HCT116 (cell line): ENCODE measurements around the gene TRERF1. TPM values are rescaled to one million over a fixed set of nuclear protein-coding genes. Genes with fewer than 3 reads are reported as not detected.
A peak's percentile ranks its signal among the peaks of the same experiment; 100 is the strongest.

ENCODE experiments used
- ATAC-seq: fragments of 200-7000 bp; cut with Tn5 transposase; 2 replicates; pipeline ENCODE4 v1.9.1; 2020; ENCODE audit warnings: mild to moderate bottlenecking, moderate library complexity
- BruUV-seq: library from RNA; stranded (reverse); fragments of 400-500 nt; replicated peaks from 2 replicates; lab custom pipeline; 2021; lab: Mats Ljungman, UMichigan
- CTCF ChIA-PET: fragments of 300-600 bp; sonication (Branson Sonifier 250); formaldehyde crosslinking; loops from one replicate; lab custom pipeline; 2021; ENCODE audit warnings: antibody characterized with exemption; lab: Charles Lee
- POLR2A ChIA-PET: fragments of 300-600, 350-600 bp; sonication (Branson Sonifier 250); formaldehyde crosslinking; loops from one replicate; lab custom pipeline; 2021; ENCODE audit warnings: antibody characterized with exemption; lab: Charles Lee
- RAD21 ChIA-PET, 2 experiments: fragments of 300-600 bp; sonication (Branson Sonifier 250); formaldehyde crosslinking; loops; one replicate each; lab custom pipeline; 2023; ENCODE audit warnings: low total read pairs in 2 of 2; ENCODE audit not compliant: uncharacterized antibody in 2 of 2, unreplicated experiment in 2 of 2, low non-redundant PET in 1 of 2; lab: Charles Lee
- DNase-seq: peaks from one replicate; pipeline ENCODE4 v3.0.0-alpha.2; 2010; ENCODE audit warnings: low read depth, low spot score
- H2AFZ ChIP-seq: fragments of 200-600 bp; shearing (Covaris generic), sonication (generic); 2 replicates; pipeline ENCODE4 v1.6.1; 2017; ENCODE audit warnings: low read depth, mixed run types, mixed read lengths, antibody characterized with exemption, low read length; ENCODE audit not compliant: poor library complexity, severe bottlenecking
- H3K27ac ChIP-seq: 2 replicates; pipeline ENCODE4 v1.5.1; 2012; ENCODE audit warnings: low read depth, low read length
- H3K27me3 ChIP-seq: fragments of 200-600 bp; sonication (generic); 2 replicates; pipeline ENCODE4 v1.6.1; 2016; ENCODE audit warnings: mixed run types, low read length, mixed read lengths; ENCODE audit not compliant: insufficient read depth
- H3K36me3 ChIP-seq, 2 experiments: fragments of 200-500 bp in 1 of 2; fragments of 200-600 bp in 1 of 2; sonication (Bioruptor generic) in 1 of 2; sonication (generic) in 1 of 2; 2 replicates each; pipeline versions ENCODE4 v1.5.1 to v1.6.1; 2014 to 2016; ENCODE audit warnings: low read length in 2 of 2, inconsistent platforms in 1 of 2, mixed read lengths in 1 of 2, mixed run types in 1 of 2; ENCODE audit not compliant: insufficient read depth in 2 of 2, control insufficient read depth in 1 of 2
- H3K4me1 ChIP-seq, 2 experiments: fragments of 200-600 bp in 1 of 2; sonication (generic) in 1 of 2; 2 replicates each; pipeline versions ENCODE4 v1.5.1 to v1.6.1; 2012 to 2017; ENCODE audit warnings: low read length in 2 of 2, inconsistent platforms in 1 of 2, mild to moderate bottlenecking in 1 of 2, mixed read lengths in 1 of 2, mixed run types in 1 of 2, moderate library complexity in 1 of 2; ENCODE audit not compliant: insufficient read depth in 2 of 2, control insufficient read depth in 1 of 2
- H3K4me2 ChIP-seq: fragments of 200-600 bp; sonication (generic); 2 replicates; pipeline ENCODE4 v1.6.1; 2017; ENCODE audit warnings: mixed run types, low read length, mixed read lengths
- H3K4me3 ChIP-seq, 2 experiments: fragments of 200-600 bp in 1 of 2; sonication (generic) in 1 of 2; replicated peaks in 1 of 2; 2 replicates each; pipeline ENCODE4 v1.5.1; 2011 to 2016; ENCODE audit warnings: low read length in 2 of 2, control low read depth in 1 of 2, low read depth in 1 of 2, mild to moderate bottlenecking in 1 of 2, mixed read lengths in 1 of 2, mixed run types in 1 of 2
- H3K79me2 ChIP-seq: fragments of 200-600 bp; sonication (generic); 2 replicates; pipeline ENCODE4 v1.6.1; 2017; ENCODE audit warnings: mild to moderate bottlenecking, mixed run types, low read length, moderate library complexity, mixed read lengths; ENCODE audit not compliant: insufficient read depth
- H3K9ac ChIP-seq: fragments of 200-600 bp; sonication (generic); 2 replicates; pipeline ENCODE4 v1.6.1; 2016; ENCODE audit warnings: low read length, mixed read lengths
- H3K9me2 ChIP-seq: fragments of 200-600 bp; sonication (generic), shearing (Covaris generic); 2 replicates; pipeline ENCODE4 v1.6.1; 2017; ENCODE audit warnings: mixed run types, mild to moderate bottlenecking, moderate library complexity; ENCODE audit not compliant: insufficient read depth
- H3K9me3 ChIP-seq, 2 experiments: fragments of 200-500 bp in 1 of 2; fragments of 200-600 bp in 1 of 2; sonication (Bioruptor generic) in 1 of 2; sonication (generic) in 1 of 2; 2 replicates each; pipeline ENCODE4 v1.6.1; 2014 to 2017; ENCODE audit warnings: low read length in 2 of 2, mixed read lengths in 2 of 2, inconsistent platforms in 1 of 2, low read depth in 1 of 2, mild to moderate bottlenecking in 1 of 2, mixed run types in 1 of 2, moderate library complexity in 1 of 2; ENCODE audit not compliant: control insufficient read depth in 1 of 2, insufficient read depth in 1 of 2
- H4K20me1 ChIP-seq: fragments of 200-600 bp; sonication (generic), shearing (Covaris generic); 2 replicates; pipeline ENCODE4 v1.6.1; 2017; ENCODE audit warnings: mixed run types, mild to moderate bottlenecking, moderate library complexity; ENCODE audit not compliant: insufficient read depth
- FOSL1 ChIP-seq: IDR thresholded peaks from 2 replicates; pipeline ENCODE4 v1.6.1; 2012; ENCODE audit warnings: low read depth
- POLR2A ChIP-seq: IDR thresholded peaks from 2 replicates; pipeline ENCODE4 v1.7.0; 2011; ENCODE audit warnings: borderline replicate concordance; ENCODE audit not compliant: insufficient read depth, insufficient read length; ENCODE audit errors: extremely low read depth
- SRF ChIP-seq: IDR thresholded peaks from 2 replicates; pipeline ENCODE4 v1.6.1; 2012; ENCODE audit warnings: low read depth
- ZFX ChIP-seq: fragments of 450-650 bp; IDR thresholded peaks from 2 replicates; pipeline ENCODE4 v1.6.1; 2017
- intact Hi-C: fragments of 100-400 bp; cut with micrococcal nuclease; formaldehyde crosslinking; loops from 2 replicates; pipeline ENCODE4 v1.10.0; 2022
- total RNA-seq: library from RNA; stranded (reverse); gene quantifications from one replicate; pipeline ENCODE4 v1.2.1, GENCODE V29; 2021; ENCODE audit not compliant: unreplicated experiment
- TF ChIP-seq, protein P1 (sequence below), 3 experiments: fragments of 200-600 bp in 1 of 3; sonication (generic) in 1 of 3; IDR thresholded peaks in 2 of 3; conservative IDR thresholded peaks in 1 of 3; 2 replicates each; pipeline ENCODE4 v1.5.1; 2012 to 2017; ENCODE audit warnings: low read depth in 2 of 3, low read length in 2 of 3, antibody characterized with exemption in 1 of 3, borderline replicate concordance in 1 of 3, control low read depth in 1 of 3, mild to moderate bottlenecking in 1 of 3, mixed read lengths in 1 of 3, mixed run types in 1 of 3, moderate library complexity in 1 of 3; ENCODE audit not compliant: insufficient read depth in 1 of 3
- TF ChIP-seq, protein P2 (sequence below): IDR thresholded peaks from 2 replicates; pipeline ENCODE4 v1.6.1; 2012
- TF ChIP-seq, protein P3 (sequence below): IDR thresholded peaks from 2 replicates; pipeline ENCODE4 v1.6.1; 2011; ENCODE audit warnings: mild to moderate bottlenecking, low read length, moderate library complexity; ENCODE audit not compliant: insufficient replicate concordance; ENCODE audit errors: extremely low read depth
- TF ChIP-seq, protein P4 (sequence below): IDR thresholded peaks from 2 replicates; pipeline ENCODE4 v1.6.1; 2012; ENCODE audit warnings: low read depth

TRERF1 gene
- total RNA-seq, 1 experiment from 2014 or later, result 12.4 TPM

DNA sequence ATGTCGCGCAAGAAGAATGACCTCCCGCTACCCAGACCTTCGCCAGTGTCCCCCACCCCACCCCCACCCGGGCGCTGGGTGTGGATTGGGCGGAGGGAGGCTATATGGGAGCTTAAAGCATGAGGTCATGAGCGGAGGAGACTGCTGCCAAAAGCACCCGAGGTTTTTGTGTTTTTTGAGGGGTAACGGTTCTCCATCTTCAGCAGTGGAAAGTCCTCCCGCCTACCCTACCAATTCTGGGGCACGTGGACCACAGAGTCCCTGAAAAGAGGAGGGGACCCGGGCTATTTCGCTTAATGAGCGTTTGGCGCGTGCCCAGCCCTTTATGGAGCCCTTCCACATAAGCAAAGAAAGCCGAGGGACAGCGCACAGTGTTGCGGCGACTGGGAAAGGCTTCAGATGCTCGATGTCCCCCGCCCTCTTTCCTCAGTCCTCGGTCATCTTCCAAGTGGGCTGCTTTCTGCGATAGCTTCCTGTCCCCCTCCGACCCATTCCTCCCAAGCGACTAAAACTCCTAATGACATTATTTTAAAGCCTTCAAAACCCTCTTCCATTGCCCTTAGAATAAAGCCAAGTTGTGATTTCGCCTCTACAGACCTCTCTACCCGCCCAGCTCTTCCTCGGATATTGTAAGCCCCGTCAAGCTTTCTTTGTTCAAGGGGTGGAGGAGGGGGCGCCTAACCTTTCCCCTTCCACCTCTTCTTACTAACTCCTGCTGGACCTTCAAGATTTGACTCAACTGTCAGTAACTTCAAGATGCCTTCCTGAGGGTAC lies 2.1 kb upstream of the TRERF1 start:
- Histone ChIP-seq H3K4me2 (peak overlapping the region; percentile 99), H4K20me1 (no peaks in the 10 kb centered on the region), H3K27ac (no peak overlapping the region; the same call in 1 of the 2 replicates), H3K4me1 (peaks cover 15 to 25% of the 10 kb centered on the region in 2 experiments), H2AFZ (no peak overlapping the region), H3K9ac (peak overlapping the region; percentile 86), H3K36me3 (no peaks in the 10 kb centered on the region), H3K79me2 (no peaks in the 10 kb centered on the region; the same call in 1 of the 2 replicates), H3K4me3 (peak overlapping the region; percentile 80 to 89), H3K27me3 (no peaks in the 10 kb centered on the region), H3K9me3 (no peaks in the 10 kb centered on the region), H3K9me2 (no peaks in the 10 kb centered on the region)
- BruUV-seq, result no TSS peak
- no peak for DNase-seq
- RAD21 ChIA-PET, result no interaction called here
- CTCF ChIA-PET, result interaction anchor here (1.5 kb wide), 1 partner anchor 94 kb away, joined by 6 read pairs; no protein-coding TSS in a partner anchor
- ATAC-seq, result no peak
- POLR2A ChIA-PET, result interaction anchor here (0.7 kb wide), 1 partner anchor 8 kb away, joined by 3 read pairs; no protein-coding TSS in a partner anchor
- intact Hi-C loops, result loop anchor here (5.0 kb wide), 3 partner anchors 78 to 192 kb away; no protein-coding TSS in a partner anchor
- TF ChIP-seq, protein P1, sequence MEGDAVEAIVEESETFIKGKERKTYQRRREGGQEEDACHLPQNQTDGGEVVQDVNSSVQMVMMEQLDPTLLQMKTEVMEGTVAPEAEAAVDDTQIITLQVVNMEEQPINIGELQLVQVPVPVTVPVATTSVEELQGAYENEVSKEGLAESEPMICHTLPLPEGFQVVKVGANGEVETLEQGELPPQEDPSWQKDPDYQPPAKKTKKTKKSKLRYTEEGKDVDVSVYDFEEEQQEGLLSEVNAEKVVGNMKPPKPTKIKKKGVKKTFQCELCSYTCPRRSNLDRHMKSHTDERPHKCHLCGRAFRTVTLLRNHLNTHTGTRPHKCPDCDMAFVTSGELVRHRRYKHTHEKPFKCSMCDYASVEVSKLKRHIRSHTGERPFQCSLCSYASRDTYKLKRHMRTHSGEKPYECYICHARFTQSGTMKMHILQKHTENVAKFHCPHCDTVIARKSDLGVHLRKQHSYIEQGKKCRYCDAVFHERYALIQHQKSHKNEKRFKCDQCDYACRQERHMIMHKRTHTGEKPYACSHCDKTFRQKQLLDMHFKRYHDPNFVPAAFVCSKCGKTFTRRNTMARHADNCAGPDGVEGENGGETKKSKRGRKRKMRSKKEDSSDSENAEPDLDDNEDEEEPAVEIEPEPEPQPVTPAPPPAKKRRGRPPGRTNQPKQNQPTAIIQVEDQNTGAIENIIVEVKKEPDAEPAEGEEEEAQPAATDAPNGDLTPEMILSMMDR (IDR thresholded peaks at IDR 0.05 in 2 of 3, conservative IDR thresholded peaks at IDR 0.05 in 1 of 3; ENCODE audit: borderline replicate concordance in 1 of 3, insufficient read depth in 1 of 3, low read depth in 2 of 3, low read length in 2 of 3), result no peak
- TF ChIP-seq ZFX, result no peak
- TF ChIP-seq, protein P2, sequence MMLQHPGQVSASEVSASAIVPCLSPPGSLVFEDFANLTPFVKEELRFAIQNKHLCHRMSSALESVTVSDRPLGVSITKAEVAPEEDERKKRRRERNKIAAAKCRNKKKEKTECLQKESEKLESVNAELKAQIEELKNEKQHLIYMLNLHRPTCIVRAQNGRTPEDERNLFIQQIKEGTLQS, result no peak
- TF ChIP-seq, protein P3, sequence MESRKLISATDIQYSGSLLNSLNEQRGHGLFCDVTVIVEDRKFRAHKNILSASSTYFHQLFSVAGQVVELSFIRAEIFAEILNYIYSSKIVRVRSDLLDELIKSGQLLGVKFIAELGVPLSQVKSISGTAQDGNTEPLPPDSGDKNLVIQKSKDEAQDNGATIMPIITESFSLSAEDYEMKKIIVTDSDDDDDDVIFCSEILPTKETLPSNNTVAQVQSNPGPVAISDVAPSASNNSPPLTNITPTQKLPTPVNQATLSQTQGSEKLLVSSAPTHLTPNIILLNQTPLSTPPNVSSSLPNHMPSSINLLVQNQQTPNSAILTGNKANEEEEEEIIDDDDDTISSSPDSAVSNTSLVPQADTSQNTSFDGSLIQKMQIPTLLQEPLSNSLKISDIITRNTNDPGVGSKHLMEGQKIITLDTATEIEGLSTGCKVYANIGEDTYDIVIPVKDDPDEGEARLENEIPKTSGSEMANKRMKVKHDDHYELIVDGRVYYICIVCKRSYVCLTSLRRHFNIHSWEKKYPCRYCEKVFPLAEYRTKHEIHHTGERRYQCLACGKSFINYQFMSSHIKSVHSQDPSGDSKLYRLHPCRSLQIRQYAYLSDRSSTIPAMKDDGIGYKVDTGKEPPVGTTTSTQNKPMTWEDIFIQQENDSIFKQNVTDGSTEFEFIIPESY, result no peak
- TF ChIP-seq POLR2A, result no peak
- no peak for TF ChIP-seq SRF
- TF ChIP-seq, protein P4, sequence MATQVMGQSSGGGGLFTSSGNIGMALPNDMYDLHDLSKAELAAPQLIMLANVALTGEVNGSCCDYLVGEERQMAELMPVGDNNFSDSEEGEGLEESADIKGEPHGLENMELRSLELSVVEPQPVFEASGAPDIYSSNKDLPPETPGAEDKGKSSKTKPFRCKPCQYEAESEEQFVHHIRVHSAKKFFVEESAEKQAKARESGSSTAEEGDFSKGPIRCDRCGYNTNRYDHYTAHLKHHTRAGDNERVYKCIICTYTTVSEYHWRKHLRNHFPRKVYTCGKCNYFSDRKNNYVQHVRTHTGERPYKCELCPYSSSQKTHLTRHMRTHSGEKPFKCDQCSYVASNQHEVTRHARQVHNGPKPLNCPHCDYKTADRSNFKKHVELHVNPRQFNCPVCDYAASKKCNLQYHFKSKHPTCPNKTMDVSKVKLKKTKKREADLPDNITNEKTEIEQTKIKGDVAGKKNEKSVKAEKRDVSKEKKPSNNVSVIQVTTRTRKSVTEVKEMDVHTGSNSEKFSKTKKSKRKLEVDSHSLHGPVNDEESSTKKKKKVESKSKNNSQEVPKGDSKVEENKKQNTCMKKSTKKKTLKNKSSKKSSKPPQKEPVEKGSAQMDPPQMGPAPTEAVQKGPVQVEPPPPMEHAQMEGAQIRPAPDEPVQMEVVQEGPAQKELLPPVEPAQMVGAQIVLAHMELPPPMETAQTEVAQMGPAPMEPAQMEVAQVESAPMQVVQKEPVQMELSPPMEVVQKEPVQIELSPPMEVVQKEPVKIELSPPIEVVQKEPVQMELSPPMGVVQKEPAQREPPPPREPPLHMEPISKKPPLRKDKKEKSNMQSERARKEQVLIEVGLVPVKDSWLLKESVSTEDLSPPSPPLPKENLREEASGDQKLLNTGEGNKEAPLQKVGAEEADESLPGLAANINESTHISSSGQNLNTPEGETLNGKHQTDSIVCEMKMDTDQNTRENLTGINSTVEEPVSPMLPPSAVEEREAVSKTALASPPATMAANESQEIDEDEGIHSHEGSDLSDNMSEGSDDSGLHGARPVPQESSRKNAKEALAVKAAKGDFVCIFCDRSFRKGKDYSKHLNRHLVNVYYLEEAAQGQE, result no peak
- TF ChIP-seq FOSL1, result no peak
